ENCODE data around the gene ADGRV1. TPM values are rescaled to one million over a fixed set of nuclear protein-coding genes. Genes with fewer than 3 reads are reported as not detected.
A peak's percentile ranks its signal among the peaks of the same experiment; 100 is the strongest.

ADGRV1 gene
- total and polyA plus RNA-seq, 9 of the 15 experiments (the other 6 are each of a cell fraction or from before 2014, with no cell fraction given), result 21.7 to 156 (median 58.2) TPM

DNA sequence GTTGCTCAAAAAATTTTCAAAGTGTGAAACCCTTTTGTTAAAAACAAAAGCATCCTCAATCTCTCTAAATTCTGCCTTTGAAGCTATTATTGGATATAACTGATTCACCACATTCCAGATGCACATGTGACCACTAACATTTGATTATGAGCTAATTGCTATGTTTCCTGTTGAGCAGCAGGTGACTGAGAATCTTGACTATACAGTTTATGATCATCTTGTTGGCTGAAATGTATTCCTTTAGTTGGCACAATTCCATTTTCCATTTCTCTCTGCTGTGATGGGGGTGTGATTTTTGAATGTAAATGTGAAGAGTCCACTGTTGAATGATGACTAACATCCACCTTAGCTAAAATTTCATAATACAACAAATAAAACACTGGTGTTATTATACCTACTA is 39.9 kb upstream of the ADGRV1 start:
- Histone ChIP-seq H3K9me3 (replicated peaks; ENCODE audit: control insufficient read depth, insufficient read depth, low read depth, low read length) (no peaks in the 10 kb centered on the region), H3K27ac (ENCODE audit: extremely low read depth, low read depth, low read length) (no peak overlapping the region), H3K4me2 (ENCODE audit: insufficient read depth, low read length) (no peak overlapping the region), H4K20me1 (replicated peaks; ENCODE audit: control insufficient read depth, insufficient read depth, low read length) (no peaks in the 10 kb centered on the region), H3K9ac (ENCODE audit: insufficient read depth in 1 of 2, low read depth in 2 of 2, low read length in 2 of 2) (no peak overlapping the region), H3K4me1 (replicated peaks in 1 of 2; ENCODE audit: control insufficient read depth in 2 of 2, insufficient read depth in 2 of 2, low read length in 2 of 2) (no peaks in the 10 kb centered on the region), H3K79me2 (ENCODE audit: control insufficient read depth, insufficient read depth, low read length) (peaks cover 7% of the 10 kb centered on the region; the same call in 1 of the 3 replicates), H2AFZ (ENCODE audit: low read depth, low read length) (no peak overlapping the region), H3K27me3 (ENCODE audit: control insufficient read depth in 2 of 2, insufficient read depth in 2 of 2, low read length in 2 of 2) (no peaks in the 10 kb centered on the region), H3K4me3 (no peak overlapping the region), H3K9me1 (ENCODE audit: control insufficient read depth, insufficient read depth, low read length) (no peaks in the 10 kb centered on the region), H3K36me3 (ENCODE audit: control insufficient read depth, insufficient read depth, low read length) (peaks cover 75% of the 10 kb centered on the region)
- POLR2A ChIA-PET, result interaction anchor here (0.8 to 1.0 kb wide), 3 partner anchors 8 to 18 kb away, joined by 3 to 4 read pairs (median 3); no protein-coding TSS in a partner anchor
- CTCF ChIA-PET (ENCODE audit: low intra/inter-chr PET ratio), result no interaction called here
- peak; percentile 38 for TF ChIP-seq NFIC (IDR thresholded peaks at IDR 0.05)
- no peak for TF ChIP-seq FOXJ3 (CRISPR knock-in tag; IDR thresholded peaks at IDR 0.05)
- no peak for TF ChIP-seq POLR2AphosphoS2 (IDR thresholded peaks at IDR 0.05; ENCODE audit: low read length)
- TF ChIP-seq PHTF2 (CRISPR knock-in tag; IDR thresholded peaks at IDR 0.05), result no peak
- no peak for TF ChIP-seq SMARCC2 (IDR thresholded peaks at IDR 0.05; ENCODE audit: low read depth)
- TF ChIP-seq YY1 (IDR thresholded peaks at IDR 0.05; ENCODE audit: borderline replicate concordance in 1 of 3, control insufficient read depth in 1 of 3, extremely low read depth in 1 of 3, insufficient read depth in 3 of 3, insufficient read length in 1 of 3, insufficient replicate concordance in 2 of 3, low read depth in 1 of 3, low read length in 2 of 3), result no peak
- FAIRE-seq (no peak), DNase-seq (ENCODE audit: extremely low read depth in 1 of 4, low spot score in 3 of 4) (peak in 2 of 4 experiments; percentile 18 to 24), ATAC-seq (no peak; the same call in 2 of the 3 replicates)
- BruUV-seq (replicated peaks), result no TSS peak
- in situ Hi-C loops (cut with MboI) (no loop called here), intact Hi-C loops (cut with micrococcal nuclease) (no loop called here)

GRCh38 chr5:90519081-90519480 is 39.5 kb upstream of the ADGRV1 start:
- CTCF ChIA-PET (ENCODE audit: low intra/inter-chr PET ratio), result no interaction called here
- Histone ChIP-seq H3K36me3 (ENCODE audit: control insufficient read depth, insufficient read depth, low read length) (peaks cover 75% of the 10 kb centered on the region), H3K9ac (ENCODE audit: insufficient read depth in 1 of 2, low read depth in 2 of 2, low read length in 2 of 2) (no peak overlapping the region)
- no peak for TF ChIP-seq MAFF (IDR thresholded peaks at IDR 0.05; ENCODE audit: low read length)
- TF ChIP-seq ZNF408 (CRISPR knock-in tag; IDR thresholded peaks at IDR 0.05; ENCODE audit: low read depth), result no peak
- TF ChIP-seq USF1 (CRISPR knock-in tag; IDR thresholded peaks at IDR 0.05), result no peak
- TF ChIP-seq CBFA2T3 (IDR thresholded peaks at IDR 0.05), result no peak
- no peak for TF ChIP-seq POLR2AphosphoS2 (IDR thresholded peaks at IDR 0.05; ENCODE audit: low read length)
- TF ChIP-seq HNRNPK (IDR thresholded peaks at IDR 0.05; ENCODE audit: low read depth, low read length, poor library complexity, severe bottlenecking), result no peak
- no peak for TF ChIP-seq ZBTB43 (CRISPR knock-in tag; IDR thresholded peaks at IDR 0.05)
- TF ChIP-seq MBD2 (IDR thresholded peaks at IDR 0.05; ENCODE audit: borderline replicate concordance, low read depth), result no peak
- no peak for TF ChIP-seq RUNX1 (IDR thresholded peaks at IDR 0.05; ENCODE audit: low read depth)

More at GRCh38 chr5:90519081-90519480, 39.5 kb upstream of the ADGRV1 start:
- FAIRE-seq (no peak), DNase-seq (ENCODE audit: extremely low read depth in 1 of 4, low spot score in 3 of 4) (no peak), ATAC-seq (no peak)
- 86% methylated on average over 7 of the region's 7 CpGs for WGBS (ENCODE audit: insufficient coverage, low coverage, missing lambda C conversion rate)
- no peak overlapping the region for H3K4me2 ChIP-seq (ENCODE audit: insufficient read depth, low read length)
- H3K4me1 ChIP-seq (replicated peaks in 1 of 2; ENCODE audit: control insufficient read depth in 2 of 2, insufficient read depth in 2 of 2, low read length in 2 of 2), result no peaks in the 10 kb centered on the region
- no peaks in the 10 kb centered on the region for H3K9me3 ChIP-seq (replicated peaks; ENCODE audit: control insufficient read depth, insufficient read depth, low read depth, low read length)
- H4K20me1 ChIP-seq (replicated peaks; ENCODE audit: control insufficient read depth, insufficient read depth, low read length), result no peaks in the 10 kb centered on the region
- peaks cover 7% of the 10 kb centered on the region; the same call in 1 of the 3 replicates for H3K79me2 ChIP-seq (ENCODE audit: control insufficient read depth, insufficient read depth, low read length)
- no peaks in the 10 kb centered on the region for H3K27me3 ChIP-seq (ENCODE audit: control insufficient read depth in 2 of 2, insufficient read depth in 2 of 2, low read length in 2 of 2)
- no peak overlapping the region for H2AFZ ChIP-seq (ENCODE audit: low read depth, low read length)
- BruUV-seq (replicated peaks), result no TSS peak
- H3K27ac ChIP-seq (ENCODE audit: extremely low read depth, low read depth, low read length), result no peak overlapping the region
- intact Hi-C loops (cut with micrococcal nuclease), result no loop called here
- POLR2A ChIA-PET, result interaction anchor here (0.8 to 1.0 kb wide), 3 partner anchors 8 to 19 kb away, joined by 3 to 4 read pairs (median 3); no protein-coding TSS in a partner anchor
- in situ Hi-C loops (cut with MboI), result no loop called here
- no peak overlapping the region for H3K4me3 ChIP-seq
- H3K9me1 ChIP-seq (ENCODE audit: control insufficient read depth, insufficient read depth, low read length), result no peaks in the 10 kb centered on the region

Data from K562 (cell line).